DMS53 treated with DMSO at 0.1 percent for 48 hours (cell line): ENCODE measurements around the gene IL18.
"Not testable (repeated sequence)": the region's sequence is repeated elsewhere in the genome, so short reads cannot be mapped to it uniquely, and the experiment has no call there.

ENCODE experiments used
- DNase-seq: peaks from one replicate; lab custom pipeline; 2025; ENCODE audit not compliant: unreplicated experiment; lab: John Stamatoyannopoulos, UW

IL18 gene

GRCh38 chr11:112121981-112122615 lies 41.8 kb downstream of the IL18 start:
- no peak for DNase-seq

GRCh38 chr11:112118176-112118575 lies 45.7 kb downstream of the IL18 start:
- DNase-seq = no peak

- no peak for DNase-seq
These were observed 48.5 kb downstream of the IL18 start for GRCh38 chr11:112115386-112115785.

- no peak for DNase-seq
These were observed 49.4 kb downstream of the IL18 start for GRCh38 chr11:112114460-112114859.

GRCh38 chr11:112113539-112114457 lies 50.1 kb downstream of the IL18 start:
- peak; percentile 79 for DNase-seq

- no peak for DNase-seq
These were observed 57.8 kb downstream of the IL18 start for GRCh38 chr11:112106070-112106469.

GRCh38 chr11:112103446-112103845 lies 60.4 kb downstream of the IL18 start:
- no peak for DNase-seq

- no peak for DNase-seq
These were observed 63.4 kb downstream of the IL18 start for GRCh38 chr11:112100462-112100861.

- no peak for DNase-seq
These were observed 66.0 kb downstream of the IL18 start for GRCh38 chr11:112097734-112098528.

GRCh38 chr11:112096194-112096593 lies 67.7 kb downstream of the IL18 start:
- no peak for DNase-seq

GRCh38 chr11:112095302-112095701 lies 68.6 kb downstream of the IL18 start:
- not testable (repeated sequence) for DNase-seq
